Endothelial cell of umbilical vein (primary cell): ENCODE results near the gene NBEA. TPM values are rescaled to one million over a fixed set of nuclear protein-coding genes. Genes with fewer than 3 reads are reported as not detected.

ENCODE experiments used
- BruUV-seq: library from RNA; stranded (reverse); fragments of 400-500 nt; replicated peaks from 2 replicates; lab custom pipeline; 2021; lab: Mats Ljungman, UMichigan
- CTCF ChIA-PET: fragments of 300-600, 350-600 bp; sonication (Branson Sonifier 250); formaldehyde crosslinking; loops from one replicate; lab custom pipeline; 2021; ENCODE audit warnings: antibody characterized with exemption, inconsistent platforms; lab: Charles Lee
- POLR2A ChIA-PET: fragments of 300-600, 350-600 bp; sonication (Branson Sonifier 250); formaldehyde crosslinking; loops from one replicate; lab custom pipeline; 2021; ENCODE audit warnings: antibody characterized with exemption, inconsistent platforms; lab: Charles Lee
- DNase-seq: peaks from one replicate; pipeline ENCODE4 v3.0.0-alpha.2; 2011; ENCODE audit warnings: low read depth, low spot score
- FAIRE-seq: peaks from 2 replicates; lab custom pipeline; 2011; peaks lifted over from hg19 to GRCh38; lab: Jason Lieb, UNC
- H2AFZ ChIP-seq: 2 replicates; pipeline ENCODE4 v1.6.0; 2012; ENCODE audit warnings: low read depth, low read length, control low read depth, inconsistent platforms
- H3K27ac ChIP-seq: 2 replicates; pipeline ENCODE4 v1.5.1; 2011; ENCODE audit warnings: low read depth, mild to moderate bottlenecking, control low read depth, low read length, moderate library complexity; ENCODE audit not compliant: insufficient read depth
- H3K27me3 ChIP-seq, 2 experiments: 2 replicates each; pipeline versions ENCODE4 v1.6.0 to v1.6.1; 2011; ENCODE audit warnings: low read length in 2 of 2, mixed read lengths in 1 of 2; ENCODE audit not compliant: control insufficient read depth in 2 of 2, insufficient read depth in 2 of 2
- H3K36me3 ChIP-seq, 2 experiments: 2 replicates in 1 of 2; 3 replicates in 1 of 2; pipeline ENCODE4 v1.5.1; 2011; ENCODE audit warnings: low read length in 2 of 2, mild to moderate bottlenecking in 1 of 2, moderate library complexity in 1 of 2; ENCODE audit not compliant: control insufficient read depth in 2 of 2, insufficient read depth in 2 of 2; ENCODE audit errors: extremely low read depth in 1 of 2
- H3K4me1 ChIP-seq: 3 replicates; pipeline ENCODE4 v1.5.1; 2011; ENCODE audit warnings: mild to moderate bottlenecking, low read length; ENCODE audit not compliant: control insufficient read depth, insufficient read depth; ENCODE audit errors: extremely low read depth
- H3K4me2 ChIP-seq: 2 replicates; pipeline ENCODE4 v1.6.1; 2011; ENCODE audit warnings: low read length, control low read depth, mixed read lengths; ENCODE audit not compliant: insufficient read depth
- H3K4me3 ChIP-seq, 3 experiments: fragments of 200-600 bp in 1 of 3; sonication (generic), shearing (Covaris generic) in 1 of 3; replicated peaks in 1 of 3; 2 replicates each; pipeline ENCODE4 v1.5.1; 2011 to 2016; ENCODE audit warnings: control low read depth in 3 of 3, low read length in 3 of 3, mild to moderate bottlenecking in 2 of 3, inconsistent platforms in 1 of 3, low read depth in 1 of 3, moderate library complexity in 1 of 3; ENCODE audit not compliant: insufficient read depth in 1 of 3
- H3K79me2 ChIP-seq: 2 replicates; pipeline ENCODE4 v1.6.0; 2012; ENCODE audit warnings: low read length, inconsistent platforms; ENCODE audit not compliant: control insufficient read depth, insufficient read depth
- H3K9ac ChIP-seq: replicated peaks from 2 replicates; pipeline ENCODE3; 2011; ENCODE audit warnings: low read length, control low read depth; ENCODE audit not compliant: insufficient read depth; ENCODE audit errors: extremely low read depth
- H3K9me1 ChIP-seq: replicated peaks from 3 replicates; pipeline ENCODE4 v1.6.0; 2011; ENCODE audit warnings: mild to moderate bottlenecking, low read length; ENCODE audit not compliant: control insufficient read depth, insufficient read depth; ENCODE audit errors: extremely low read depth
- H3K9me3 ChIP-seq: replicated peaks from 2 replicates; pipeline ENCODE4 v1.5.1; 2012; ENCODE audit warnings: low read length, inconsistent platforms; ENCODE audit not compliant: control insufficient read depth, insufficient read depth
- H4K20me1 ChIP-seq: replicated peaks from 2 replicates; pipeline ENCODE3; 2011; ENCODE audit warnings: mild to moderate bottlenecking, low read length; ENCODE audit not compliant: control insufficient read depth, insufficient read depth; ENCODE audit errors: extremely low read depth
- CTCF ChIP-seq, 2 donors: IDR thresholded peaks; 1 replicate in 1 of 2; 2 replicates in 1 of 2; pipeline ENCODE4 v1.5.1; 2011; ENCODE audit warnings: low read length in 2 of 2, mild to moderate bottlenecking in 2 of 2, moderate library complexity in 2 of 2, control low read depth in 1 of 2, inconsistent platforms in 1 of 2, low read depth in 1 of 2; ENCODE audit not compliant: insufficient read depth in 1 of 2; ENCODE audit errors: extremely low read depth in 1 of 2
- MAX ChIP-seq: IDR thresholded peaks from 2 replicates; pipeline ENCODE4 v1.6.1; 2011; ENCODE audit not compliant: insufficient read depth, insufficient read length
- MYC ChIP-seq: IDR thresholded peaks from one replicate; pipeline ENCODE4 v1.6.1; 2011; ENCODE audit warnings: mild to moderate bottlenecking, low read depth, low read length
- POLR2A ChIP-seq: IDR thresholded peaks from 2 replicates; pipeline ENCODE4 v1.6.1; 2012; ENCODE audit warnings: low read depth, mild to moderate bottlenecking, control low read depth, low read length
- dilution Hi-C: fragments of 300-500 bp; cut with MboI; formaldehyde crosslinking; loops from one replicate; pipeline ENCODE4 v1.15.0; 2019; ENCODE audit warnings: low sequenced_read_pairs; ENCODE audit not compliant: extremely low pct_ligation_motif_present
- intact Hi-C: fragments of 100-400 bp; cut with micrococcal nuclease; formaldehyde crosslinking; loops from one replicate; pipeline ENCODE4 v1.10.0; 2022
- polyA plus RNA-seq, 4 experiments: library from polyadenylated mRNA; depleted of rRNA in 3 of 4; stranded (reverse) in 3 of 4; unstranded in 1 of 4; fragments of >200 nt; gene quantifications; 2 replicates each; pipeline versions ENCODE4 v1.2.1 to v1.2.3, GENCODE V29; 2011 to 2012; ENCODE audit warnings: missing spikeins in 1 of 4
- small RNA-seq: library from RNA; depleted of rRNA; stranded (forward); fragments of <200 nt; gene quantifications from one replicate; pipeline ENCODE3, GENCODE V24; 2012; ENCODE audit warnings: low replicate concordance, low read depth; ENCODE audit not compliant: insufficient read depth, insufficient read length
- total RNA-seq: library from RNA; stranded (reverse); gene quantifications from 2 replicates; pipeline ENCODE4 v1.2.3, GENCODE V29; 2021

The NBEA gene
- total and polyA plus RNA-seq, 2 donors (not counting 3 experiments of a cell fraction or from before 2014, with no cell fraction given) = 3.0 to 4.8 TPM

GRCh38 chr13:35720690-35721554, 778.9 kb downstream of the NBEA start:
- peak; percentile 76 for FAIRE-seq

More at GRCh38 chr13:35720690-35721554, 778.9 kb downstream of the NBEA start:
- Histone ChIP-seq H3K4me2 (peak overlapping the region; percentile 55), H3K27ac (no peak overlapping the region), H3K27me3 (peaks cover 0 to 3% of the 10 kb centered on the region in 2 experiments), H3K79me2 (no peaks in the 10 kb centered on the region), H3K9me3 (no peaks in the 10 kb centered on the region), H3K9me1 (no peaks in the 10 kb centered on the region), H3K36me3 (no peaks in the 10 kb centered on the region), H3K4me3 (no peak overlapping the region), H3K4me1 (peaks cover 10% of the 10 kb centered on the region), H2AFZ (peak overlapping the region; percentile 52), H4K20me1 (no peaks in the 10 kb centered on the region), H3K9ac (no peak overlapping the region)
- CTCF ChIA-PET = interaction anchor here (0.6 to 3.7 kb wide), 4 partner anchors 11 to 557 kb away, joined by 3 to 26 read pairs (median 14); no protein-coding TSS in a partner anchor
- peak; percentile 47 for DNase-seq
- intact Hi-C loops (loop anchor here (1.0 to 5.0 kb wide), 6 partner anchors 91 to 1844 kb away; no protein-coding TSS in a partner anchor), dilution Hi-C loops (no loop called here)
- BruUV-seq = no TSS peak
- TF ChIP-seq POLR2A (no peak), MYC (no peak), MAX (no peak), CTCF (IDR thresholded peaks at IDR 0.05; ENCODE audit: extremely low read depth in 1 of 2, insufficient read depth in 1 of 2, low read depth in 1 of 2, low read length in 2 of 2) (peak; percentile 92 to 96)
- POLR2A ChIA-PET = no interaction called here

Small RNAs within 50 kb of the gene (small RNA-seq; reads per million reads assigned to genes)
- gene RF00017 = not detected
